Measurements from ENCODE around the gene GPC6.

Gene GPC6

GRCh38 chr13:93777504-93777903 lies 550.9 kb downstream of the GPC6 start:
- no peak for DNase-seq (ENCODE audit: low spot score)

- DNase-seq (ENCODE audit: low spot score) = no peak
These were observed 551.9 kb downstream of the GPC6 start for GRCh38 chr13:93778548-93778947.

GRCh38 chr13:93784191-93784590 lies 557.6 kb downstream of the GPC6 start:
- no peak for DNase-seq (ENCODE audit: low spot score)

- no peak for DNase-seq (ENCODE audit: low spot score)
These were observed 560.4 kb downstream of the GPC6 start for GRCh38 chr13:93786846-93787489.

- no peak for DNase-seq (ENCODE audit: low spot score)
These were observed 561.8 kb downstream of the GPC6 start for GRCh38 chr13:93788456-93788855.

GRCh38 chr13:93789058-93789457 lies 562.5 kb downstream of the GPC6 start:
- DNase-seq (ENCODE audit: low spot score) = no peak

GRCh38 chr13:93794197-93794885 lies 567.7 kb downstream of the GPC6 start:
- DNase-seq (ENCODE audit: low spot score) = no peak

GRCh38 chr13:93797463-93797862 lies 570.9 kb downstream of the GPC6 start:
- no peak for DNase-seq (ENCODE audit: low spot score)

GRCh38 chr13:93800342-93800741 lies 573.7 kb downstream of the GPC6 start:
- no peak for DNase-seq (ENCODE audit: low spot score)

GRCh38 chr13:93805736-93806135 lies 579.1 kb downstream of the GPC6 start:
- no peak for DNase-seq (ENCODE audit: low spot score)

- DNase-seq (ENCODE audit: low spot score) = no peak
These were observed 580.3 kb downstream of the GPC6 start for GRCh38 chr13:93806861-93807260.

GRCh38 chr13:93810264-93810663 lies 583.7 kb downstream of the GPC6 start:
- no peak for DNase-seq (ENCODE audit: low spot score)

- no peak for DNase-seq (ENCODE audit: low spot score)
These were observed 584.6 kb downstream of the GPC6 start for GRCh38 chr13:93811071-93811737.

GRCh38 chr13:93811738-93812112 lies 585.1 kb downstream of the GPC6 start:
- no peak for DNase-seq (ENCODE audit: low spot score)

- DNase-seq (ENCODE audit: low spot score) = no peak
These were observed 588.1 kb downstream of the GPC6 start for GRCh38 chr13:93814658-93815057.

- no peak for DNase-seq (ENCODE audit: low spot score)
These were observed 591.7 kb downstream of the GPC6 start for GRCh38 chr13:93818345-93818744.

GRCh38 chr13:93819331-93819890 lies 592.8 kb downstream of the GPC6 start:
- DNase-seq (ENCODE audit: low spot score) = no peak

GRCh38 chr13:93824286-93824685 lies 597.7 kb downstream of the GPC6 start:
- DNase-seq (ENCODE audit: low spot score) = no peak

- DNase-seq (ENCODE audit: low spot score) = no peak
These were observed 607.4 kb downstream of the GPC6 start for GRCh38 chr13:93834051-93834450.

- DNase-seq (ENCODE audit: low spot score) = no peak
These were observed 616.5 kb downstream of the GPC6 start for GRCh38 chr13:93843082-93843481.

GRCh38 chr13:93847162-93847561 lies 620.6 kb downstream of the GPC6 start:
- DNase-seq (ENCODE audit: low spot score) = peak; percentile 48

- no peak for DNase-seq (ENCODE audit: low spot score)
These were observed 621.6 kb downstream of the GPC6 start for GRCh38 chr13:93848247-93848646.

GRCh38 chr13:93851236-93851635 lies 624.6 kb downstream of the GPC6 start:
- no peak for DNase-seq (ENCODE audit: low spot score)

Measured in AG20443 (cell line).